Daoy (cell line): ENCODE measurements around the gene E2F6. TPM values are rescaled to one million over a fixed set of nuclear protein-coding genes. Genes with fewer than 3 reads are reported as not detected.

Experiments
- total RNA-seq: library from RNA; depleted of rRNA; stranded (reverse); fragments of >200 nt; shearing (Covaris generic); gene quantifications from 2 replicates; pipeline ENCODE4 v1.2.3, GENCODE V29; 2014; rRNA removed

Gene E2F6
- total RNA-seq, 1 experiment from 2014 or later: 32.2 TPM

Other genes starting within 250 kb of the E2F6 start
- gene ROCK2, start 121.5 kb downstream of the E2F6 start, total RNA-seq: 33.6 and 36.7 TPM in 2 replicates
- gene GREB1, start 67.9 kb upstream of the E2F6 start, total RNA-seq: 0.91 and 11.3 TPM in 2 replicates
- not detected in 2 replicates for gene NTSR2, start 204.0 kb upstream of the E2F6 start, total RNA-seq